CD14-positive monocyte (primary cell): Measurements from ENCODE around the gene VOPP1. TPM values are rescaled to one million over a fixed set of nuclear protein-coding genes. Genes with fewer than 3 reads are reported as not detected.

Experiments
- DNase-seq, 3 donors: peaks; one replicate each; pipeline ENCODE4 v3.0.0-alpha.2; 2011 to 2022
- H2AFZ ChIP-seq: 2 replicates; pipeline ENCODE4 v1.6.0; 2012; ENCODE audit warnings: mild to moderate bottlenecking, low read depth, low read length, inconsistent platforms; ENCODE audit not compliant: insufficient read depth, poor library complexity, severe bottlenecking
- H3K27ac ChIP-seq, 2 donors: 1 replicate in 1 of 2; 2 replicates in 1 of 2; pipeline ENCODE4 v1.5.1; 2012 to 2013; ENCODE audit warnings: low read length in 2 of 2, control low read depth in 1 of 2, inconsistent platforms in 1 of 2, low read depth in 1 of 2, mild to moderate bottlenecking in 1 of 2
- H3K27me3 ChIP-seq, 2 donors: one replicate each; pipeline versions ENCODE4 v1.6.0 to v1.6.1; 2011 to 2013; ENCODE audit warnings: low read length in 2 of 2; ENCODE audit not compliant: control insufficient read depth in 2 of 2, insufficient read depth in 2 of 2
- H3K36me3 ChIP-seq, 2 donors: replicated peaks in 1 of 2; 1 replicate in 1 of 2; 2 replicates in 1 of 2; pipeline versions ENCODE4 v1.5.1 to v1.6.1; 2012 to 2013; ENCODE audit warnings: low read length in 2 of 2, control low read depth in 1 of 2, inconsistent platforms in 1 of 2, mild to moderate bottlenecking in 1 of 2; ENCODE audit not compliant: insufficient read depth in 2 of 2, control insufficient read depth in 1 of 2
- H3K4me1 ChIP-seq, 2 donors: 1 replicate in 1 of 2; 2 replicates in 1 of 2; pipeline versions ENCODE4 v1.5.1 to v1.6.1; 2012 to 2013; ENCODE audit warnings: low read length in 2 of 2, control low read depth in 1 of 2, inconsistent platforms in 1 of 2, mild to moderate bottlenecking in 1 of 2, moderate library complexity in 1 of 2; ENCODE audit not compliant: insufficient read depth in 2 of 2, control insufficient read depth in 1 of 2
- H3K4me2 ChIP-seq: replicated peaks from 2 replicates; pipeline ENCODE3; 2012; ENCODE audit warnings: low read length, moderate library complexity, mild to moderate bottlenecking; ENCODE audit not compliant: poor library complexity, severe bottlenecking; ENCODE audit errors: extremely low read depth
- H3K4me3 ChIP-seq, 3 experiments: fragments of 200-600 bp in 1 of 3; sonication (generic) in 1 of 3; replicated peaks in 1 of 3; 1 replicate in 2 of 3; 2 replicates in 1 of 3; pipeline ENCODE4 v1.5.1; 2011 to 2013; ENCODE audit warnings: low read length in 3 of 3, mild to moderate bottlenecking in 3 of 3, control low read depth in 2 of 3, low read depth in 2 of 3, inconsistent platforms in 1 of 3, moderate library complexity in 1 of 3
- H3K79me2 ChIP-seq: 2 replicates; pipeline ENCODE4 v1.6.0; 2012; ENCODE audit warnings: mild to moderate bottlenecking, control low read depth, inconsistent platforms, low read length, moderate library complexity; ENCODE audit not compliant: insufficient read depth
- H3K9ac ChIP-seq: 2 replicates; pipeline ENCODE4 v1.6.0; 2017; ENCODE audit warnings: low read length, mild to moderate bottlenecking; ENCODE audit not compliant: insufficient read depth, poor library complexity, severe bottlenecking
- H3K9me3 ChIP-seq, 2 donors: replicated peaks in 1 of 2; 1 replicate in 1 of 2; 2 replicates in 1 of 2; pipeline versions ENCODE4 v1.5.1 to v1.6.1; 2012 to 2013; ENCODE audit warnings: low read length in 2 of 2, control low read depth in 1 of 2; ENCODE audit not compliant: control insufficient read depth in 1 of 2, insufficient read depth in 1 of 2
- H4K20me1 ChIP-seq: 2 replicates; pipeline ENCODE4 v1.6.0; 2012; ENCODE audit warnings: mild to moderate bottlenecking, low read length, control low read depth, moderate library complexity; ENCODE audit not compliant: insufficient read depth
- H3K27ac Mint-ChIP-seq, 7 donors: one replicate each; pipeline ENCODE4 v1.8.0; 2020; ENCODE audit warnings: mild to moderate bottlenecking in 7 of 7, mixed read lengths in 7 of 7, moderate library complexity in 6 of 7, inconsistent platforms in 2 of 7
- H3K27me3 Mint-ChIP-seq, 3 donors: one replicate each; pipeline ENCODE4 v1.8.0; 2021 to 2022; ENCODE audit warnings: low read depth in 3 of 3, mild to moderate bottlenecking in 3 of 3, mixed read lengths in 3 of 3, moderate library complexity in 3 of 3, inconsistent platforms in 1 of 3
- H3K36me3 Mint-ChIP-seq, 2 donors: one replicate each; pipeline ENCODE4 v1.8.0; 2020; ENCODE audit warnings: mixed read lengths in 2 of 2, inconsistent platforms in 1 of 2, mild to moderate bottlenecking in 1 of 2
- H3K4me1 Mint-ChIP-seq: one replicate; pipeline ENCODE4 v1.8.0; 2020; ENCODE audit warnings: mild to moderate bottlenecking, mixed read lengths
- H3K4me3 Mint-ChIP-seq, 2 donors: one replicate each; pipeline ENCODE4 v1.8.0; 2020; ENCODE audit warnings: mild to moderate bottlenecking in 2 of 2, mixed read lengths in 2 of 2, moderate library complexity in 1 of 2
- H3K9me3 Mint-ChIP-seq, 7 donors: one replicate each; pipeline ENCODE4 v1.8.0; 2020 to 2022; ENCODE audit warnings: mixed read lengths in 7 of 7, mild to moderate bottlenecking in 6 of 7, moderate library complexity in 6 of 7, inconsistent platforms in 2 of 7
- CTCF ChIP-seq: fragments of 200-600 bp; IDR thresholded peaks from one replicate; pipeline ENCODE4 v1.8.0; 2022; ENCODE audit warnings: antibody characterized with exemption, mild to moderate bottlenecking
- WGBS: methylation state at CpG from one replicate; pipeline ENCODE4 v1.1.5; 2013; ENCODE audit warnings: missing lambda C conversion rate; ENCODE audit not compliant: insufficient coverage; 5-methylcytosine and 5-hydroxymethylcytosine counted together
- intact Hi-C, 2 donors: fragments of 100-400 bp; cut with micrococcal nuclease; formaldehyde crosslinking; loops; one replicate each; pipeline versions ENCODE4 v1.15.0 to v1.15.1; 2023
- polyA plus RNA-seq, 3 donors: library from polyadenylated mRNA; depleted of rRNA in 1 of 3; unstranded in 2 of 3; stranded (reverse) in 1 of 3; fragments of 300-500 nt in 2 of 3; fragments of >200 nt in 1 of 3; fragmentation: Illumina TruSeq in 2 of 3; gene quantifications; 1 replicate in 2 of 3; 2 replicates in 1 of 3; pipeline ENCODE4 v1.2.3, GENCODE V29; 2012 to 2021

Gene VOPP1
- polyA plus RNA-seq, 3 donors = 16.7 to 22.1 (median 18.0) TPM

GRCh38 chr7:55509322-55509721 lies 63.0 kb downstream of the VOPP1 start:
- no peaks in the 10 kb centered on the region for H3K9me3 Mint-ChIP-seq
- peaks cover 5 to 20% of the 10 kb centered on the region in 2 donors for H3K4me1 ChIP-seq
- TF ChIP-seq CTCF = no peak
- H3K4me2 ChIP-seq = no peak overlapping the region
- H3K9ac ChIP-seq = no peak overlapping the region
- H3K9me3 ChIP-seq = no peaks in the 10 kb centered on the region
- H3K27ac Mint-ChIP-seq = peak overlapping the region; percentile 28 to 93 (median 81)
- H3K36me3 ChIP-seq = peaks cover 7 to 21% of the 10 kb centered on the region in 2 donors
- DNase-seq = peak; percentile 83 to 93 (median 84)
- H3K4me3 Mint-ChIP-seq = no peak overlapping the region
- H3K27me3 Mint-ChIP-seq = no peaks in the 10 kb centered on the region
- intact Hi-C loops = loop anchor here (2.0 to 5.0 kb wide), 4 partner anchors 25 to 63 kb away; partner anchors contain the start of gene VOPP1 (in 1 of the 2)
- H3K4me3 ChIP-seq = no peak overlapping the region
- no CpG with 5 or more reads among the region's 1 CpG for WGBS
- H3K4me1 Mint-ChIP-seq = peaks cover 24% of the 10 kb centered on the region
- H3K27me3 ChIP-seq = no peaks in the 10 kb centered on the region
- H4K20me1 ChIP-seq = no peaks in the 10 kb centered on the region
- no peak overlapping the region for H2AFZ ChIP-seq
- H3K79me2 ChIP-seq = no peaks in the 10 kb centered on the region
- peaks cover 34 to 54% of the 10 kb centered on the region in 2 donors for H3K36me3 Mint-ChIP-seq
- peak overlapping the region in 1 of 2 donors; percentile 67 for H3K27ac ChIP-seq

GRCh38 chr7:55508221-55509011 lies 63.9 kb downstream of the VOPP1 start:
- peak overlapping the region in 1 of 2 donors; percentile 67 for H3K27ac ChIP-seq
- 80% methylated on average over 2 of the region's 5 CpGs for WGBS
- no peaks in the 10 kb centered on the region for H3K27me3 Mint-ChIP-seq
- no peak overlapping the region for H2AFZ ChIP-seq
- no peaks in the 10 kb centered on the region for H3K27me3 ChIP-seq
- H3K4me1 ChIP-seq = peaks cover 5 to 20% of the 10 kb centered on the region in 2 donors
- TF ChIP-seq CTCF = no peak
- peaks cover 24% of the 10 kb centered on the region for H3K4me1 Mint-ChIP-seq
- DNase-seq = peak; percentile 10 to 75 (median 18)
- H3K9ac ChIP-seq = no peak overlapping the region
- H3K4me3 ChIP-seq = no peak overlapping the region
- H3K36me3 ChIP-seq = peaks cover 5 to 15% of the 10 kb centered on the region in 2 donors
- intact Hi-C loops = loop anchor here (2.0 to 5.0 kb wide), 4 partner anchors 26 to 64 kb away; partner anchors contain the start of gene VOPP1 (in 1 of the 2)
- H3K79me2 ChIP-seq = no peaks in the 10 kb centered on the region
- no peaks in the 10 kb centered on the region for H4K20me1 ChIP-seq
- H3K4me3 Mint-ChIP-seq = no peak overlapping the region
- H3K4me2 ChIP-seq = no peak overlapping the region
- H3K9me3 ChIP-seq = no peaks in the 10 kb centered on the region
- H3K9me3 Mint-ChIP-seq = no peaks in the 10 kb centered on the region
- H3K36me3 Mint-ChIP-seq = peaks cover 34 to 49% of the 10 kb centered on the region in 2 donors
- H3K27ac Mint-ChIP-seq = peak overlapping the region in 5 of 7 donors; percentile 15 to 93 (median 42)
